OCI-LY1 (cell line): ENCODE measurements around the gene HMGA1.

Experiments
- CTCF ChIP-seq: fragments of 200-600 bp; sonication (generic), shearing (Covaris generic); IDR thresholded peaks from 2 replicates; pipeline ENCODE4 v1.5.1; 2017; ENCODE audit warnings: mild to moderate bottlenecking, antibody characterized with exemption, low read length, moderate library complexity, mixed read lengths
- EZH2 ChIP-seq: fragments of 200-600 bp; sonication (generic), shearing (Covaris generic); IDR thresholded peaks from 2 replicates; pipeline ENCODE4 v1.8.0; 2017; ENCODE audit warnings: borderline replicate concordance, mixed run types, mild to moderate bottlenecking, antibody characterized with exemption, low read length, moderate library complexity, mixed read lengths

DNA sequence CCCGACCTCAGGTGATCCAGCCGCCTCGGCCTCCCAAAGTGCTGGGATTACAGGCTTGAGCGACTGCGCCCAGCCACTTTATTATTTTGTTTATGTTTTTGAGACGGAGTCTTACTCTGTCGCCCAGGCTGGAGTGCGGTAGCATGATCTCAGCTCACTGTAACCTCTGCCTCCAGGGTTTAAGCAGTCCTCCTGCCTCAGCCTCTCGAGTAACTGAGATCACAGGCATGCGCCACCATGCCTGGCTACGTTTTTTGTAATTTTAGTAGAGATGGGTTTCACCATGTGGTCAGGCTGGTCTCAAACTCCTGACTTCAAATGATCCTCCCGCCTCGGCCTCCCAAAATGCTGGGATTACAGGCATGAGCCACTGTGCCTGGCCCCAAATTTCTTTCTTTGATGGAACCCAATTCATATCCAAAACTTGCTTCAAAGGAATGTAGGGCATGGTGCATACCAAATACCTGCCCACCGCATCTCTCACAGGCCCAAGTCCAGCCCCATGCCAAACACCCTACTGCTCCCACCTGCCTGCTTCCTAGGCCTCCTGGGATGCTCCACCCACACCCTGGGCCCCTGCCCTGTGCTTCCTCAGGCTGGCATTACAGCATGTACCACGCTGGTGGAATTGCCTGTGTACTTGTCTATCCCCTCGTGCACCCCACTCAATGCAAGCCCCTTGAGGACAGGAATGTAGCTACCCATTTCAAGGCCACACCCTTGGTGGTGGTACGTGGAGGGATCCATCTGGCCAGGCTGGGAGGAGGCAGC lies 4.9 kb upstream of the HMGA1 start:
- no peak for TF ChIP-seq CTCF
- TF ChIP-seq EZH2, result no peak
